ENCODE results near the gene G0S2.

Gene G0S2

GRCh38 chr1:209648931-209649776 lies 26.1 kb upstream of the G0S2 start:
- DNase-seq = no peak

- no peak for DNase-seq
Measured at GRCh38 chr1:209650454-209650853, 24.8 kb upstream of the G0S2 start.

GRCh38 chr1:209651138-209651587 lies 24.0 kb upstream of the G0S2 start:
- DNase-seq = no peak

- no peak for DNase-seq
Measured at GRCh38 chr1:209652121-209652735, 23.0 kb upstream of the G0S2 start, which contains the start of gene LAMB3. Gene LAMB3 (minus strand): TSS chr1:209652425. CDS start chr1:209650944, 1,481 bp downstream.

- DNase-seq = no peak
Measured at GRCh38 chr1:209652873-209653401, 22.3 kb upstream of the G0S2 start.

GRCh38 chr1:209653915-209654351 lies 21.3 kb upstream of the G0S2 start:
- no peak for DNase-seq

- DNase-seq = no peak
Measured at GRCh38 chr1:209655411-209656231, 19.6 kb upstream of the G0S2 start.

GRCh38 chr1:209657140-209657879 lies 17.9 kb upstream of the G0S2 start:
- DNase-seq = no peak

- DNase-seq = no peak
Measured at GRCh38 chr1:209657918-209658317, 17.3 kb upstream of the G0S2 start.

GRCh38 chr1:209659909-209660308 lies 15.3 kb upstream of the G0S2 start:
- no peak for DNase-seq

- DNase-seq = no peak
Measured at GRCh38 chr1:209661071-209661470, 14.1 kb upstream of the G0S2 start.

GRCh38 chr1:209662879-209663327 lies 12.3 kb upstream of the G0S2 start:
- no peak for DNase-seq

GRCh38 chr1:209667103-209667502 lies 8.1 kb upstream of the G0S2 start:
- no peak for DNase-seq

- DNase-seq = no peak
Measured at GRCh38 chr1:209667708-209668107, 7.5 kb upstream of the G0S2 start.

GRCh38 chr1:209670441-209671082 lies 4.7 kb upstream of the G0S2 start:
- DNase-seq = no peak

- no peak for DNase-seq
Measured at GRCh38 chr1:209672705-209673630, 2.2 kb upstream of the G0S2 start.

GRCh38 chr1:209673631-209674417 lies 1.4 kb upstream of the G0S2 start:
- DNase-seq = no peak

- DNase-seq = peak; percentile 90
Measured at GRCh38 chr1:209675565-209676154, 448 bp downstream of the G0S2 start.

GRCh38 chr1:209678981-209679539 lies 3.8 kb downstream of the G0S2 start:
- no peak for DNase-seq
